Measurements from ENCODE around the gene PTPRG. TPM values are rescaled to one million over a fixed set of nuclear protein-coding genes. Genes with fewer than 3 reads are reported as not detected.

PTPRG gene
- total and polyA plus RNA-seq, 2 donors (not counting 3 experiments of a cell fraction or from before 2014, with no cell fraction given) = 8.9 to 39.1 TPM

- Histone ChIP-seq H3K9me1 (replicated peaks; ENCODE audit: control insufficient read depth, extremely low read depth, insufficient read depth, low read length) (no peaks in the 10 kb centered on the region), H3K36me3 (ENCODE audit: control insufficient read depth in 2 of 2, extremely low read depth in 1 of 2, insufficient read depth in 2 of 2, low read length in 2 of 2) (no peaks in the 10 kb centered on the region), H3K27me3 (ENCODE audit: control insufficient read depth in 2 of 2, insufficient read depth in 2 of 2, low read length in 2 of 2) (peaks cover 0 to 2% of the 10 kb centered on the region in 2 experiments), H3K4me2 (ENCODE audit: insufficient read depth, low read length) (no peak overlapping the region), H3K9me3 (replicated peaks; ENCODE audit: control insufficient read depth, insufficient read depth, low read length) (no peaks in the 10 kb centered on the region), H3K9ac (replicated peaks; ENCODE audit: extremely low read depth, insufficient read depth, low read length) (no peak overlapping the region), H3K27ac (ENCODE audit: insufficient read depth, low read depth, low read length) (no peak overlapping the region), H3K4me3 (replicated peaks in 1 of 3; ENCODE audit: insufficient read depth in 1 of 3, low read depth in 1 of 3, low read length in 3 of 3) (no peak overlapping the region), H2AFZ (ENCODE audit: low read depth, low read length) (no peak overlapping the region), H4K20me1 (replicated peaks; ENCODE audit: control insufficient read depth, extremely low read depth, insufficient read depth, low read length) (no peaks in the 10 kb centered on the region), H3K79me2 (ENCODE audit: control insufficient read depth, insufficient read depth, low read length) (no peaks in the 10 kb centered on the region), H3K4me1 (ENCODE audit: control insufficient read depth, extremely low read depth, insufficient read depth, low read length) (peaks cover 5% of the 10 kb centered on the region)
- dilution Hi-C loops (cut with MboI; ENCODE audit: extremely low pct_ligation_motif_present, low sequenced_read_pairs) = no loop called here
- ChIA-PET POLR2A (no interaction called here), CTCF (interaction anchor here (2.8 kb wide), 1 partner anchor 9 kb away, joined by 11 read pairs; no protein-coding TSS in a partner anchor)
- intact Hi-C loops (cut with micrococcal nuclease) = no loop called here
- TF ChIP-seq GATA2 (IDR thresholded peaks at IDR 0.05; ENCODE audit: insufficient read depth, insufficient read length, low read depth, low read length) = no peak
- TF ChIP-seq MYC (IDR thresholded peaks at IDR 0.05; ENCODE audit: low read depth, low read length) = no peak
- no peak for TF ChIP-seq MAX (IDR thresholded peaks at IDR 0.05; ENCODE audit: insufficient read depth, insufficient read length)
- TF ChIP-seq JUN (IDR thresholded peaks at IDR 0.05; ENCODE audit: borderline replicate concordance, insufficient read depth, insufficient read length, low read depth) = no peak
- TF ChIP-seq EZH2 (IDR thresholded peaks at IDR 0.05; ENCODE audit: borderline replicate concordance, low read depth, low read length, severe bottlenecking) = no peak
- no peak for TF ChIP-seq CTCF (IDR thresholded peaks at IDR 0.05; ENCODE audit: extremely low read depth in 1 of 2, insufficient read depth in 1 of 2, low read depth in 1 of 2, low read length in 2 of 2)
- TF ChIP-seq FOS (IDR thresholded peaks at IDR 0.05; ENCODE audit: borderline replicate concordance, insufficient read depth, low read length) = no peak
- no peak for TF ChIP-seq POLR2AphosphoS5 (IDR thresholded peaks at IDR 0.05; ENCODE audit: insufficient read depth, low read depth, low read length)
- TF ChIP-seq POLR2A (IDR thresholded peaks at IDR 0.05; ENCODE audit: low read depth, low read length) = no peak
- no peak for DNase-seq (ENCODE audit: low read depth, low spot score)
- no peak for FAIRE-seq
- no TSS peak for BruUV-seq (replicated peaks)
Measured at GRCh38 chr3:61538486-61538885, 22.9 kb upstream of the PTPRG start.
